Panc1 (cell line): ENCODE measurements around the gene MDGA2.

Source experiments
- TCF7L2 ChIP-seq: IDR thresholded peaks from 2 replicates; pipeline ENCODE4 v1.6.1; 2011; ENCODE audit warnings: mild to moderate bottlenecking, low read depth, low read length, inconsistent platforms
- TF ChIP-seq, protein P1 (sequence below): fragments of 450-650 bp; IDR thresholded peaks from 2 replicates; pipeline ENCODE4 v1.5.1; 2017; ENCODE audit warnings: mild to moderate bottlenecking

DNA sequence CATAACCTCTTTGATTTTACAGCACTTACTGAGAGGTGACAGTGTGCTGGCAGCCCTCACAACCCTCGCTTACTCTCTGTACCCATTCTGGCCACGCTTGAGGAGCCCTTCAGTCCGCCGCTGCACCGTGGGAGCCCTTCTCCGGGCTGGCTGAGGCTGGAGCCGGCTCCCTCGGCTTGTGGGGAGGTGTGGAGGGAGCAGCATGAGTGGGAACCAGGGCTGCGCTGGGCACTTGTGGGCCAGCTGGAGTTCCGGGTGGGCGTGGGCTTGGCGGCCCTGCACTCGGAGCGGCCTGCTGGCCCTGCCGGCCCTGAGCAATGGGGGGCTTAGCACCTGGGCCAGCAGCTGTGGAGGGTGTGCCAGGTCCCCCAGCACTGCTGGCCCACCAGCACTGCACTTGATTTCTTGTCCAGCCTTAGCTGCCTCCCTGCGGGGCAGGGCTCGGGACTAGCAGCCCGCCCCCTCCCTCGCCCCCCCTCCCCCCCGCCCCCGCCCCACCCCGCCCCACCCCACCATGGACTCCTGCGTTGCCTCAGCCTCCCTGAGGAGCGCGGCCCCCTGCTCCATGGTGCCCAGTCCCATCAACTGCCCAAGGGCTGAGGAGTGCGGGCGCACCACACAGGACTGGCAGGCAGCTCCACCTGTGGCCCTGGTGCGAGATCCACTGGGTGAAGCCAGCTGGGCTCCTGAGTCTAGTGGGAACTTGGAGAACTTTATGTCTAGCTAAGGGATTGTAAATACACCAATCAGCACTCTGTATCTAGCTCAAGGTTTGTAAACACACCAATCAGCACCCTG lies 9.9 kb downstream of the MDGA2 start:
- TF ChIP-seq, protein P1, sequence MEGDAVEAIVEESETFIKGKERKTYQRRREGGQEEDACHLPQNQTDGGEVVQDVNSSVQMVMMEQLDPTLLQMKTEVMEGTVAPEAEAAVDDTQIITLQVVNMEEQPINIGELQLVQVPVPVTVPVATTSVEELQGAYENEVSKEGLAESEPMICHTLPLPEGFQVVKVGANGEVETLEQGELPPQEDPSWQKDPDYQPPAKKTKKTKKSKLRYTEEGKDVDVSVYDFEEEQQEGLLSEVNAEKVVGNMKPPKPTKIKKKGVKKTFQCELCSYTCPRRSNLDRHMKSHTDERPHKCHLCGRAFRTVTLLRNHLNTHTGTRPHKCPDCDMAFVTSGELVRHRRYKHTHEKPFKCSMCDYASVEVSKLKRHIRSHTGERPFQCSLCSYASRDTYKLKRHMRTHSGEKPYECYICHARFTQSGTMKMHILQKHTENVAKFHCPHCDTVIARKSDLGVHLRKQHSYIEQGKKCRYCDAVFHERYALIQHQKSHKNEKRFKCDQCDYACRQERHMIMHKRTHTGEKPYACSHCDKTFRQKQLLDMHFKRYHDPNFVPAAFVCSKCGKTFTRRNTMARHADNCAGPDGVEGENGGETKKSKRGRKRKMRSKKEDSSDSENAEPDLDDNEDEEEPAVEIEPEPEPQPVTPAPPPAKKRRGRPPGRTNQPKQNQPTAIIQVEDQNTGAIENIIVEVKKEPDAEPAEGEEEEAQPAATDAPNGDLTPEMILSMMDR: no peak
- no peak for TF ChIP-seq TCF7L2
